ENCODE data around the gene ZNRF3. TPM values are rescaled to one million over a fixed set of nuclear protein-coding genes. Genes with fewer than 3 reads are reported as not detected.

ZNRF3 gene
- total RNA-seq, 3 donors from 2014 or later, result 5.5 to 10.6 (median 5.8) TPM

- DNase-seq (no peak), ATAC-seq (no peak)
- intact Hi-C loops (cut with DNase I, micrococcal nuclease), result no loop called here
- TF ChIP-seq CTCF (IDR thresholded peaks at IDR 0.05), result no peak
- Histone ChIP-seq H3K4me3 (no peak overlapping the region), H3K36me3 (ENCODE audit: low read depth) (no peaks in the 10 kb centered on the region), H3K9me3 (no peaks in the 10 kb centered on the region), H3K4me1 (ENCODE audit: low read depth) (no peaks in the 10 kb centered on the region)
Measured at GRCh38 chr22:28980326-28980725, 97.0 kb downstream of the ZNRF3 start.

- no peaks in the 10 kb centered on the region for H3K36me3 ChIP-seq (ENCODE audit: low read depth)
- TF ChIP-seq CTCF (IDR thresholded peaks at IDR 0.05), result no peak
- no peak for DNase-seq
- intact Hi-C loops (cut with DNase I, micrococcal nuclease), result no loop called here
- ATAC-seq, result no peak
- H3K4me3 ChIP-seq, result no peak overlapping the region
- H3K9me3 ChIP-seq, result no peaks in the 10 kb centered on the region
- H3K4me1 ChIP-seq (ENCODE audit: low read depth), result no peaks in the 10 kb centered on the region
Measured at GRCh38 chr22:28981818-28982499, 98.6 kb downstream of the ZNRF3 start.

GRCh38 chr22:28983190-28983589, 99.8 kb downstream of the ZNRF3 start:
- intact Hi-C loops (cut with DNase I, micrococcal nuclease), result no loop called here
- no peak for ATAC-seq
- H3K4me3 ChIP-seq, result no peak overlapping the region
- no peaks in the 10 kb centered on the region for H3K9me3 ChIP-seq
- TF ChIP-seq CTCF (IDR thresholded peaks at IDR 0.05), result no peak
- no peaks in the 10 kb centered on the region for H3K4me1 ChIP-seq (ENCODE audit: low read depth)
- DNase-seq, result no peak
- no peaks in the 10 kb centered on the region for H3K36me3 ChIP-seq (ENCODE audit: low read depth)

- DNase-seq (no peak), ATAC-seq (no peak)
- Histone ChIP-seq H3K9me3 (no peaks in the 10 kb centered on the region), H3K4me3 (no peak overlapping the region), H3K4me1 (ENCODE audit: low read depth) (no peaks in the 10 kb centered on the region), H3K36me3 (ENCODE audit: low read depth) (no peaks in the 10 kb centered on the region)
- no peak for TF ChIP-seq CTCF (IDR thresholded peaks at IDR 0.05)
- intact Hi-C loops (cut with DNase I, micrococcal nuclease), result no loop called here
Measured at GRCh38 chr22:28983788-28984441, 100.5 kb downstream of the ZNRF3 start.

GRCh38 chr22:28984482-28985158, 101.2 kb downstream of the ZNRF3 start:
- no peaks in the 10 kb centered on the region for H3K4me1 ChIP-seq (ENCODE audit: low read depth)
- H3K9me3 ChIP-seq, result no peaks in the 10 kb centered on the region
- ATAC-seq (no peak), DNase-seq (no peak)
- intact Hi-C loops (cut with DNase I, micrococcal nuclease), result no loop called here
- no peak for TF ChIP-seq CTCF (IDR thresholded peaks at IDR 0.05)
- H3K4me3 ChIP-seq, result no peak overlapping the region
- H3K36me3 ChIP-seq (ENCODE audit: low read depth), result no peaks in the 10 kb centered on the region

Measured in mucosa of descending colon (tissue), 3 donors.